HAP-1 (cell line): ENCODE measurements around the gene MRPL49.
"Not testable (repeated sequence)": the region's sequence is repeated elsewhere in the genome, so short reads cannot be mapped to it uniquely, and the experiment has no call there.

Source experiments
- DNase-seq, 2 experiments: peaks; one replicate each; pipeline ENCODE4 v3.0.0-alpha.2; 2016 to 2020; ENCODE audit warnings: low spot score in 2 of 2
- H3K27me3 ChIP-seq: fragments of 250-450 bp; sonication (Bioruptor Pico); 2 replicates; pipeline ENCODE4 v1.5.1; 2020; ENCODE audit warnings: low read depth, mild to moderate bottlenecking, moderate library complexity
- H3K36me3 ChIP-seq: fragments of 250-450 bp; sonication (Bioruptor Pico); replicated peaks from 2 replicates; pipeline ENCODE4 v1.5.1; 2020; ENCODE audit warnings: mild to moderate bottlenecking
- H3K4me1 ChIP-seq: fragments of 250-450 bp; sonication (Bioruptor Pico); 2 replicates; pipeline ENCODE4 v1.5.1; 2020; ENCODE audit warnings: mild to moderate bottlenecking
- H3K4me3 ChIP-seq: fragments of 250-450 bp; sonication (Bioruptor Pico); 2 replicates; pipeline ENCODE4 v1.5.1; 2020; ENCODE audit warnings: mild to moderate bottlenecking, moderate library complexity
- H3K9me3 ChIP-seq: fragments of 250-450 bp; sonication (Bioruptor Pico); 2 replicates; pipeline ENCODE4 v1.5.1; 2020; ENCODE audit warnings: mild to moderate bottlenecking, moderate library complexity
- in situ Hi-C: fragments of 300-500 bp; cut with MboI; formaldehyde crosslinking; loops from 3 replicates; pipeline ENCODE4 v1.14.3; 2020; ENCODE audit warnings: low sequenced_read_pairs, inconsistent platforms, mixed read lengths

Gene MRPL49

GRCh38 chr11:65163684-65164083 lies 41.6 kb downstream of the MRPL49 start:
- H3K9me3 ChIP-seq: no peaks in the 10 kb centered on the region
- no peaks in the 10 kb centered on the region for H3K4me1 ChIP-seq
- no peaks in the 10 kb centered on the region for H3K36me3 ChIP-seq
- DNase-seq: no peak
- no peaks in the 10 kb centered on the region for H3K27me3 ChIP-seq
- in situ Hi-C loops: no loop called here
- H3K4me3 ChIP-seq: no peak overlapping the region

DNA sequence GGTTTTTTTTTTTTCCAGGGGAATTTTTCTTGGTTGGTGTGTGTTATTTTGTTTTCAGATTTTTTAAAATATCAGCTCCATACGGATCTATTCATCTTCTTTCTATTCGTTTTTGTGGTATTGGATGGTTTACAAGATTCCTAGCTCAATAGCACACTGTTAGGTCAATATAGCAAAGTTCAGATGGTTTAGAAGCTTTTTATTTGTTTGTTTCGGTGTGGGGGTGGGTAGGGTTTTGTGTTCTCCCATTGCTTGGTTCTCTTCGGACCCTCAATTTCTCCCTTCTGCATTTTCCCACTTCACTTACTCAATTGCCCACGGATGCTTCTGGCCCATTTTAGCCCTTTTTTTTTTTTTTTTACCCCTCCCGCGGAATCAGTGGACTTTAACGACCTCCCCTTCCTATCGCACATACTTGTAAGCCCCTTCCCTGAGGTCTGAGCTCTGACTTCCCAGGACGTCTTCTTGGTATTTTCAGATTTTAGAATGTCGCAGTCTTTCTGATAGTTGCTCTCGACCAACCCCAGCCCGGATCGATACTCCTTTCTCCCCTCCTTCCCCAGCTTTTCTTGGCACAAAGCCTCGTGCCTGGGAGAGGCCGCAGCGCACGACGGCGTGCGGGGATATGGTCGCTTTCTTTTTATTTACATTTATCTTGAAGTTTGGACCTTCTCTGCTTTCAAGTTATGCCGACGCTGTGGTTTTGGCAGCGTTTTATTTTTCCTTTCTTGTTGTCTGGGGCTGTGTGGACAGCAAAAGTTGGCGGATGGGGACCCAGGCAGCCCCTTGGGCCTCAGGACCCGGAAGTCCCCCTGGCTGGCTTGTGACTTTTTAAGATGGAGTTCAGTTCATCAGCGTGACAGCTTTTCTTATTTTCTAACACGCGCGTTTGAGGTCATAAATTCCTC lies 43.5 kb downstream of the MRPL49 start:
- no peaks in the 10 kb centered on the region for H3K9me3 ChIP-seq
- no peaks in the 10 kb centered on the region for H3K4me1 ChIP-seq
- no peak overlapping the region for H3K4me3 ChIP-seq
- DNase-seq: no peak
- no peaks in the 10 kb centered on the region for H3K27me3 ChIP-seq
- H3K36me3 ChIP-seq: no peaks in the 10 kb centered on the region
- in situ Hi-C loops: no loop called here

DNA sequence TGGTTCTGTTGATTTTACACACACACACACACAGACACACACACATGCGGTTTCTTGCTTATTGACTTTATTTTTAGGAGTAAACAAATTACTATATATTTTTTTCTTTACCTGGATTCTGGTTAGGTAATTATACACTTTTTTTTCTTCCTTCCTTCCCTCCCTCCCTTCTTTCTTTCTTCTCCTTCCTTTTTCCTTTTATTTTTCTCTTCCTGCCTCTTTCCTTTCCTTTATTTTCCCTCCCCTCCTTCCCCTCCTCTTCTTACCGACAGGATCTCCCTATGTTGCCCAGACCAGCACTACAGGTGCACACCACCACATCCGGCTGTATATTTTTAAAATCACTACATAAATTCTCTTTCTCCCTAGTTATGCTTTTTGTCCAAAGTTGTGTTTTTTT lies 44.8 kb downstream of the MRPL49 start:
- Histone ChIP-seq H3K27me3 (no peaks in the 10 kb centered on the region), H3K36me3 (no peaks in the 10 kb centered on the region), H3K4me3 (no peak overlapping the region), H3K4me1 (no peaks in the 10 kb centered on the region), H3K9me3 (no peaks in the 10 kb centered on the region)
- in situ Hi-C loops: no loop called here
- DNase-seq: no peak

- H3K27me3 ChIP-seq: no peaks in the 10 kb centered on the region
- H3K9me3 ChIP-seq: no peaks in the 10 kb centered on the region
- no peak for DNase-seq
- in situ Hi-C loops: no loop called here
- no peaks in the 10 kb centered on the region for H3K4me1 ChIP-seq
- H3K36me3 ChIP-seq: no peaks in the 10 kb centered on the region
- H3K4me3 ChIP-seq: no peak overlapping the region
These were observed 45.5 kb downstream of the MRPL49 start for GRCh38 chr11:65167656-65168055.

GRCh38 chr11:65169164-65169641 lies 47.1 kb downstream of the MRPL49 start:
- Histone ChIP-seq H3K9me3 (no peaks in the 10 kb centered on the region), H3K4me1 (no peaks in the 10 kb centered on the region), H3K27me3 (no peaks in the 10 kb centered on the region), H3K36me3 (no peaks in the 10 kb centered on the region), H3K4me3 (no peak overlapping the region)
- DNase-seq: no peak
- in situ Hi-C loops: no loop called here

- no peaks in the 10 kb centered on the region for H3K27me3 ChIP-seq
- H3K36me3 ChIP-seq: no peaks in the 10 kb centered on the region
- no peaks in the 10 kb centered on the region for H3K9me3 ChIP-seq
- in situ Hi-C loops: no loop called here
- DNase-seq: peak in 1 of 2 experiments; percentile 40
- H3K4me3 ChIP-seq: no peak within 1 kb of the TSS
- H3K4me1 ChIP-seq: no peaks in the 10 kb centered on the region
These were observed 48.0 kb downstream of the MRPL49 start, which contains the start of gene SPDYC for GRCh38 chr11:65170058-65170534. Gene SPDYC (plus strand): TSS chr11:65170233. CDS start chr11:65171358, 1,125 bp downstream.

GRCh38 chr11:65172600-65172999 lies 50.5 kb downstream of the MRPL49 start:
- Histone ChIP-seq H3K4me3 (no peak overlapping the region), H3K36me3 (no peaks in the 10 kb centered on the region), H3K9me3 (no peaks in the 10 kb centered on the region), H3K27me3 (no peaks in the 10 kb centered on the region), H3K4me1 (no peaks in the 10 kb centered on the region)
- in situ Hi-C loops: no loop called here
- no peak for DNase-seq

DNA sequence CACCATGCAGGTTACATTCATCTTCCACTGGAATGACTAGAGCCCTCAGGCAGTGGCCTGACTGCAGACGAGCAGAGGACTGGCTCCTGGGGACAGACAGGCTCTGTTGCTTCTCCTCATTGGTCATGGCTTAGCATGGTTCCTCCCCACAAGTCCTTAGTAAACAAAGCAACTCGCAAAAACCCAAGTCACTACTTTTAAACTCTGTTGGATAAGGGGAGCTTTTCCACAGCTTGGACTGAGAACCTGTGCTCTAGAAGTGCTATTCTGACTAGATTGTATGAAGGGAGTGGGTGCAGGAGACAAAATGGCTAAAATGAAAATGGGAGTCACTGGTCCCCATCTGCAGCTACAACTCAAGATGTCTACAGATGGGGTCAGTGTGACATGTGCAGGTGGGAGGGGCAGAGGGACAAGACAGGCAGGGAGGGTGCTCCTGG lies 52.5 kb downstream of the MRPL49 start:
- H3K36me3 ChIP-seq, in situ Hi-C loops, H3K4me3 ChIP-seq, H3K9me3 ChIP-seq, H3K4me1 ChIP-seq, DNase-seq, H3K27me3 ChIP-seq: not testable (repeated sequence)
